Measurements from ENCODE around the gene PLA2G2F.

Gene PLA2G2F

DNA sequence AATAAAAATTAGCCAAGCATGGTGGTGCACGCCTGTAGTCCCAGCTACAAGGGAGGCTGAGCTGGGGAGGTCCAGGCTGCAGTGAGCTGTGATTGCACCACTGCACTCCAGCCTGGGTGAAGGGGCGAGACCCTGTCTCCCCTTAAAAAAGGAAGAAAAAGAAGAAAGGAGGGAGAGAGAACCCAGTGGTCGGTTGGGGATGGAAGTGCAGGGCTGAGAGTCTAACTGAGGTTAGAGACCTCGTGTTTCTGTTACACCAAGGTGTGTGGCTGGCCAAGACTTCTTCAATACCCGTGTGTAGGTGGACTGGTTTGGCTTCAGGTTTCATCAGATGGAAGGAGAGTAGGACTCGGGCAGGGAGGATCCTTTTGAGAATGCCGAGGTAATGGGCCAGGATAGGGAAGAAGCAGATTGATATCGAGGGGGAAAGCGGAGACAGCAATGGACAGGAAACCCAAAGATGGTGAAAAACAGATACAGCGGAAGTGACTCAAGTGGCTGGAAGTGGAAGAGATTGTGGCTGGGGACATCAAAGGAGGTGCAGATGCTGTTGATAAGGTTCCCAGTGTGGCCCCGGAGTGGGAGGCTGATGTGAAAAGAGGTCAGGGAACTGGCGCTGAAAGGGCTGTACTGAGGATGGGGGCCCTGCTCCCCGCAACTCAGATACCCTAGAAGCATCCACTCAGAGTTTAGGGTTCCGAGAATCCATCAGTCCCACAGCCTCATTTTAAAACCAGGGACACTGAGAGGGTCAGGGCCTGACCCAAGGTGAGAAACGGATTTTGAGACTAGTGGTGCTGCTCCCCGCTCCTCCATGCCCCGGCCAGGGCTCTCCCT lies 46.1 kb downstream of the PLA2G2F start:
- TF ChIP-seq SIN3A (IDR thresholded peaks at IDR 0.05; ENCODE audit: borderline replicate concordance, insufficient read depth, low read length) = no peak
- no peak for TF ChIP-seq POLR2AphosphoS5 (IDR thresholded peaks at IDR 0.05; ENCODE audit: low read depth, low read length)
- TF ChIP-seq, protein P1, sequence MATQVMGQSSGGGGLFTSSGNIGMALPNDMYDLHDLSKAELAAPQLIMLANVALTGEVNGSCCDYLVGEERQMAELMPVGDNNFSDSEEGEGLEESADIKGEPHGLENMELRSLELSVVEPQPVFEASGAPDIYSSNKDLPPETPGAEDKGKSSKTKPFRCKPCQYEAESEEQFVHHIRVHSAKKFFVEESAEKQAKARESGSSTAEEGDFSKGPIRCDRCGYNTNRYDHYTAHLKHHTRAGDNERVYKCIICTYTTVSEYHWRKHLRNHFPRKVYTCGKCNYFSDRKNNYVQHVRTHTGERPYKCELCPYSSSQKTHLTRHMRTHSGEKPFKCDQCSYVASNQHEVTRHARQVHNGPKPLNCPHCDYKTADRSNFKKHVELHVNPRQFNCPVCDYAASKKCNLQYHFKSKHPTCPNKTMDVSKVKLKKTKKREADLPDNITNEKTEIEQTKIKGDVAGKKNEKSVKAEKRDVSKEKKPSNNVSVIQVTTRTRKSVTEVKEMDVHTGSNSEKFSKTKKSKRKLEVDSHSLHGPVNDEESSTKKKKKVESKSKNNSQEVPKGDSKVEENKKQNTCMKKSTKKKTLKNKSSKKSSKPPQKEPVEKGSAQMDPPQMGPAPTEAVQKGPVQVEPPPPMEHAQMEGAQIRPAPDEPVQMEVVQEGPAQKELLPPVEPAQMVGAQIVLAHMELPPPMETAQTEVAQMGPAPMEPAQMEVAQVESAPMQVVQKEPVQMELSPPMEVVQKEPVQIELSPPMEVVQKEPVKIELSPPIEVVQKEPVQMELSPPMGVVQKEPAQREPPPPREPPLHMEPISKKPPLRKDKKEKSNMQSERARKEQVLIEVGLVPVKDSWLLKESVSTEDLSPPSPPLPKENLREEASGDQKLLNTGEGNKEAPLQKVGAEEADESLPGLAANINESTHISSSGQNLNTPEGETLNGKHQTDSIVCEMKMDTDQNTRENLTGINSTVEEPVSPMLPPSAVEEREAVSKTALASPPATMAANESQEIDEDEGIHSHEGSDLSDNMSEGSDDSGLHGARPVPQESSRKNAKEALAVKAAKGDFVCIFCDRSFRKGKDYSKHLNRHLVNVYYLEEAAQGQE (IDR thresholded peaks at IDR 0.05; ENCODE audit: insufficient read depth in 1 of 2, low read depth in 2 of 2, low read length in 2 of 2) = no peak
- TF ChIP-seq TAF1 (IDR thresholded peaks at IDR 0.05; ENCODE audit: borderline replicate concordance, insufficient read depth, low read length) = no peak
- no peak for TF ChIP-seq FOXP2 (optimal IDR thresholded peaks at IDR 0.05; ENCODE audit: borderline replicate concordance, extremely low read depth, extremely low read length, insufficient read depth)

DNA sequence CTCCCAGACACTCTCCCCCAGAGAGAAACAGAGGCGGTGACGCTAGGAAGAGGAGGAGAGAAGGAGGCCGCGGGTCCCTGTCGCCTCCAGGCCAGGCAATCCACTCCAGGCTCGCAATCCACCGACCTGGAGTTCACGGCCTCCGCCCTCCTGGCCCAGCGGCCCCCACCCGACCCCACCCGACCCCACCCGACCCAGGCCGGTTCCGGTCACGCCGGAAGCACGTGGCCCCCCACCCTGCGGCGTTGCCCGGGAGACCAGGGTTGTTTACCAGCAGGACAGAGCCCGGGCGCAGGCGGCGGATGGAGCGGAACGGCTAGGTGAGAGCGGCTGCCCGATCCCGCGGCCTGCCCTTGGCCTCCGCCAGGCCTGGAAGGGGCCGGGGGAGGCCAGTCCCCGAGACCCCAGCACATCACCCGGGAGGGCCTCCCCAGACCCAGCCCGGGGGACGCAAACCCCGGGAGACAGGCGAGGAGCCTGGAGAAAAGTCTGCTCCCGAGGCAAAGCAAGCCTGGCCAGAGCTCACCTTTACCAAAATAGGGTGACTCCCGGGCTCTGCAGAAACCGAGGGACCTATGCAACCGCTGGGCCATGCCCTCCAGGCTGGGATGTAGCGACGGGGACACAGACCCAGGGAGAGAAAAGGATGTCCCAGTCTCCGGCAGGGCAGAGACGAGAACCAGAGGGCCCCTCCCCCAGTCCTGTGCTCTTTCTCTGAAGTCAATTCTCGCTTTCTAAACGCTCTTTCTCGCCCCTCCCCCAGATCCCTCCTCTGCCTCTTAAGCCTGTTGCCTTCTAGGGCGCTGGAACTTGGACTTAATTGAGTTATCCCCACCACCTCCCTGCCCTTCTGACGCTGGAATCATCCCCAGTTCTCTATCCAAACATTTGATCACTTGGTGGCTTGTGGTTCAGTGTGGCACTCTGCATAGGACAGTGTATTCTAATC lies 47.0 kb downstream of the PLA2G2F start, which contains the start of the genes PLA2G2C and UBXN10:
Gene PLA2G2C (minus strand): TSS at position 685 of the 949 bp plus-strand sequence. CDS start 9,155 bp downstream, outside the sequence.
Gene UBXN10 (plus strand): TSS at position 263 of the 949 bp plus-strand sequence. CDS start 4,466 bp downstream, outside the sequence.
- no peak for TF ChIP-seq FOXP2 (optimal IDR thresholded peaks at IDR 0.05; ENCODE audit: borderline replicate concordance, extremely low read depth, extremely low read length, insufficient read depth)
- TF ChIP-seq POLR2AphosphoS5 (IDR thresholded peaks at IDR 0.05; ENCODE audit: low read depth, low read length) = no peak
- TF ChIP-seq SIN3A (IDR thresholded peaks at IDR 0.05; ENCODE audit: borderline replicate concordance, insufficient read depth, low read length) = no peak
- no peak for TF ChIP-seq TAF1 (IDR thresholded peaks at IDR 0.05; ENCODE audit: borderline replicate concordance, insufficient read depth, low read length)
- TF ChIP-seq, protein P1 (IDR thresholded peaks at IDR 0.05; ENCODE audit: insufficient read depth in 1 of 2, low read depth in 2 of 2, low read length in 2 of 2) = no peak

DNA sequence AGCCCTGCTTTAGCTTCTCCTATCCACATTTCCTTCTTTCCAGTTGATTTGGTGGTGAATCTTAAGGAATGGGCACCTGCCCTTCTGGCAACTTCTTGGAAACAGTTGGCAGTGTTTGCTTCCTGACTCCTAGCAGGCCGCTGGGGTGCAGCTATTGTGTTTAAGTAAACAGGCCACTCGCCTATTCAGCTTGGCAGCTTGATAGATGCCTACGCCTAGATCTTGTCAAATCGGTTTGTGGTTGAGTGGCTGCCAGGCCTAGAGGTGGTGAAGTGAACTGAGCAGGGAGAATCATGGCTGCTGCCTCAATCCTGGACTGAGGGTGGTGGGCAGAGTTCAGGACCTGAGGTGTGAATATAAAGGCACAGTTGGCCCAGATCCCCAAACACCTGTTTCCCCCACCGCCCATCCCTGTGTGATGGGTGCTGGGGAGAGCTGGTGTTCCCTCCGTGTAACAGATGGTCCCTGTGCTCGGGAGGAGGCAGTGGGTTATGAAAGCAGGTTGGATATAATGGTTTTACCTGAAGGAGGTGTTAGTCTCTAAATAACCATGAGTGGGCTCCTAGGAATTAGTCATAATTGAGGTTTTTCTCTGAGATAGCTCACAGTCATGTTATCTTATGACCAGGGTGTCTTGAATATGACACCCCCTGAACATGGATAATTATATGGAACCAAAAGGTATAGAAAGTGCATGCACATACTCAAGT lies 48.1 kb downstream of the PLA2G2F start:
- TF ChIP-seq SIN3A (IDR thresholded peaks at IDR 0.05; ENCODE audit: borderline replicate concordance, insufficient read depth, low read length) (no peak), FOXP2 (optimal IDR thresholded peaks at IDR 0.05; ENCODE audit: borderline replicate concordance, extremely low read depth, extremely low read length, insufficient read depth) (no peak), POLR2AphosphoS5 (IDR thresholded peaks at IDR 0.05; ENCODE audit: low read depth, low read length) (no peak), TAF1 (IDR thresholded peaks at IDR 0.05; ENCODE audit: borderline replicate concordance, insufficient read depth, low read length) (no peak)
- TF ChIP-seq, protein P1 (IDR thresholded peaks at IDR 0.05; ENCODE audit: insufficient read depth in 1 of 2, low read depth in 2 of 2, low read length in 2 of 2) = no peak

DNA sequence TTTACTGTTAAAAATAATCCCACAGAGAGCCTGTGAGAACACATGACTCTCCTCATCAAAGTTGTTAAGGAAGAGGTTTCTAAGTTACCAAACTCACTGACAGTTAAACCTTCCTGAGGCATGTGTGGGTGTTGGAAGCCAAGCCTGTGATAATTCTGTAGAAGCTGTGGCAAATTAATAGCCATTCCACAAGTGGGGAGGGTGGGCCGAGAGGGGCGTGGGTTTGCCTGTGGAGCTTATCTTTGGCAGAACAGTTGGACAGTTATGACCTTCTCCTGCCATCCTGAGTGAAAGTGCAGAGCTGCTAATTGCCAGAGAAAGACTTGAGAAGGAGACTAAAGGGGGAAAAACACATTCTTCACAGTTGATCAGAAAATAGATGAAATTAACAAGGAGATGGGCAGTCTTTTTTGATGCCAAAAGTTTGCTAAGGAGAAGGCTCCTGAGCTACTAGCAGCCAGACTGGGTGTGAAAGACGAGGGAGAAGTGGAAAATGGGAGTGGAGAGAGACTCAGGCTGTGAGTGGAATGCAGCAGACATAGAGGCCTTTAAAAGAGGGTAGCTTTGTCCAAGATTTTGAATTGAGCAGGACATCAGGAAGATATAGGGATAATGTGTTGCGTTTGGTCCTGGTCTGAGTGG lies 48.8 kb downstream of the PLA2G2F start:
- TF ChIP-seq, protein P1 (IDR thresholded peaks at IDR 0.05; ENCODE audit: insufficient read depth in 1 of 2, low read depth in 2 of 2, low read length in 2 of 2) = no peak
- no peak for TF ChIP-seq POLR2AphosphoS5 (IDR thresholded peaks at IDR 0.05; ENCODE audit: low read depth, low read length)
- no peak for TF ChIP-seq TAF1 (IDR thresholded peaks at IDR 0.05; ENCODE audit: borderline replicate concordance, insufficient read depth, low read length)
- TF ChIP-seq FOXP2 (optimal IDR thresholded peaks at IDR 0.05; ENCODE audit: borderline replicate concordance, extremely low read depth, extremely low read length, insufficient read depth) = no peak
- no peak for TF ChIP-seq SIN3A (IDR thresholded peaks at IDR 0.05; ENCODE audit: borderline replicate concordance, insufficient read depth, low read length)

All from PFSK-1 (cell line).